H1 (cell line): Measurements from ENCODE around the gene PTX4.

ENCODE experiments used
- CTCF ChIP-seq, 3 experiments: IDR thresholded peaks; 1 replicate in 2 of 3; 2 replicates in 1 of 3; pipeline versions ENCODE4 v1.5.1 to v1.6.1; 2011; ENCODE audit warnings: low read length in 3 of 3, mild to moderate bottlenecking in 3 of 3, inconsistent platforms in 2 of 3, low read depth in 1 of 3, moderate library complexity in 1 of 3; ENCODE audit not compliant: insufficient read depth in 1 of 3; ENCODE audit errors: control extremely low read depth in 1 of 3
- POU5F1 ChIP-seq: IDR thresholded peaks from 2 replicates; pipeline ENCODE4 v1.6.1; 2011; ENCODE audit warnings: low read depth, mild to moderate bottlenecking, low read length, moderate library complexity
- SIRT6 ChIP-seq: IDR thresholded peaks from one replicate; pipeline ENCODE4 v1.7.1; 2012; ENCODE audit warnings: low read length, inconsistent platforms
- TAF7 ChIP-seq: optimal IDR thresholded peaks from 2 replicates; pipeline ENCODE3; 2011; ENCODE audit warnings: low read depth, mild to moderate bottlenecking, inconsistent platforms, low read length, moderate library complexity, borderline replicate concordance
- USF2 ChIP-seq: IDR thresholded peaks from 2 replicates; pipeline ENCODE4 v1.6.1; 2011; ENCODE audit warnings: low read length, improper control_type of control experiment

GRCh38 chr16:1447965-1448364 is 40.8 kb downstream of the PTX4 start:
- no peak for TF ChIP-seq CTCF (IDR thresholded peaks at IDR 0.05; ENCODE audit: control extremely low read depth in 1 of 3, insufficient read depth in 1 of 3, low read depth in 1 of 3, low read length in 3 of 3)
- no peak for TF ChIP-seq POU5F1
- no peak for TF ChIP-seq USF2
- no peak for TF ChIP-seq TAF7
- TF ChIP-seq SIRT6 = no peak
